HepG2 (cell line): Measurements from ENCODE around the gene CD244. TPM values are rescaled to one million over a fixed set of nuclear protein-coding genes. Genes with fewer than 3 reads are reported as not detected.

Experiments used
- LCORL ChIP-seq, 2 experiments: fragments of 450-650 bp in 1 of 2; sonication (generic) in 1 of 2; formaldehyde crosslinking in 1 of 2; IDR thresholded peaks; 2 replicates each; pipeline versions ENCODE4 v1.5.0 to v1.6.1; 2017 to 2020; ENCODE audit warnings: antibody characterized with exemption in 1 of 2, missing genetic modification reagents in 1 of 2
- MLXIP ChIP-seq: sonication (generic); formaldehyde crosslinking; IDR thresholded peaks from 2 replicates; pipeline ENCODE4 v1.9.0; 2021; ENCODE audit warnings: missing genetic modification reagents, borderline replicate concordance
- PLRG1 ChIP-seq: fragments of 450-650 bp; conservative IDR thresholded peaks from 2 replicates; pipeline ENCODE4 v1.6.1; 2016
- REXO4 ChIP-seq: sonication (generic); formaldehyde crosslinking; IDR thresholded peaks from 2 replicates; pipeline ENCODE4 v1.8.0; 2022; ENCODE audit warnings: missing genetic modification reagents, mild to moderate bottlenecking, borderline replicate concordance
- STAT6 ChIP-seq: sonication (generic); formaldehyde crosslinking; IDR thresholded peaks from 2 replicates; pipeline ENCODE4 v1.4.0; 2020; ENCODE audit warnings: missing genetic modification reagents, mild to moderate bottlenecking, borderline replicate concordance
- TFAP4 ChIP-seq: sonication (generic); IDR thresholded peaks from 2 replicates; pipeline ENCODE4 v1.6.1; 2016; ENCODE audit warnings: low read depth, borderline replicate concordance
- ZEB1 ChIP-seq: IDR thresholded peaks from 2 replicates; pipeline ENCODE4 v1.6.1; 2012; ENCODE audit warnings: mild to moderate bottlenecking, low read depth, inconsistent platforms; ENCODE audit not compliant: insufficient replicate concordance
- ZNF18 ChIP-seq: sonication (generic); formaldehyde crosslinking; IDR thresholded peaks from 2 replicates; pipeline ENCODE4 v1.8.0; 2022; ENCODE audit warnings: mild to moderate bottlenecking, missing genetic modification reagents; ENCODE audit not compliant: insufficient replicate concordance
- polyA plus RNA-seq, 8 experiments: library from polyadenylated mRNA; depleted of rRNA in 3 of 8; stranded (reverse) in 7 of 8; unstranded in 1 of 8; fragments of >200 nt; fragmentation: Illumina TruSeq in 4 of 8; extraction: Trizol in 4 of 8; gene quantifications; 2 replicates each; pipeline versions ENCODE4 v1.2.1 to v1.2.3, GENCODE V29; 2011 to 2016; ENCODE audit warnings: low read depth in 4 of 8, missing spikeins in 1 of 8, mixed read lengths in 1 of 8; ENCODE audit not compliant: insufficient read depth in 1 of 8
- total RNA-seq, 5 experiments: library from RNA; depleted of rRNA; stranded (reverse); fragments of >200 nt; fragmentation: Illumina TruSeq; extraction: Trizol; gene quantifications; 2 replicates each; pipeline ENCODE4 v1.2.3, GENCODE V29; 2016; ENCODE audit warnings: low read depth in 1 of 5

The CD244 gene
- total and polyA plus RNA-seq, 2 of the 13 experiments (the other 11 are each of a cell fraction or from before 2014, with no cell fraction given), result 0.09 TPM; not detected in 1

GRCh38 chr1:160835751-160836150, 26.9 kb downstream of the CD244 start (continued):
- TF ChIP-seq MLXIP (CRISPR knock-in tag) (no peak), LCORL (IDR thresholded peaks at IDR 0.05) (no peak), LCORL (CRISPR knock-in tag; IDR thresholded peaks at IDR 0.05) (no peak), TFAP4 (no peak), STAT6 (no peak), ZNF18 (CRISPR knock-in tag) (no peak), REXO4 (CRISPR knock-in tag) (no peak), ZEB1 (no peak), PLRG1 (no peak)
